GM21786 (cell line): ENCODE results near the gene CSTA.

ENCODE experiments used
- ATAC-seq: cut with Tn5 transposase; IDR thresholded peaks from one replicate; pipeline ENCODE4 v1.9.1; 2021; ENCODE audit not compliant: unreplicated experiment

The CSTA gene

DNA sequence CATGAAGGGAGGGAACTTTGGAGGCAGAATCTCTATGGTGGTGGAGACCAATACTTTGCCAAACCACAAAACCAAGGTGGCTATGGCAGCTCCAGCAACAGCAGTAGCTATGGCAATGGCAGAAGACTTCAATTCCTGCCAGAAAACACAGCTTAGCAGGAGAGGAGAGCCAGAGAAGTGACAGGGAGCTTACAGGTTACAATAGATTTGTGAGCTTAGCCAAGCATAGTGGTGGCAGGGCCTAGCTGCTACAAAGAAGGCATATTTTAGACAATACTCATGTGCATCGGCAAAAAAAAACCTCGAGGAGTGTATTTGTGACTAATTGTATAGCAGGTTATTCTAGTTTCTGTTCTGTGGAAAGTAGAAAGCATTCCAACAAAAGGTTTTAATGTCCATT is 6.4 kb upstream of the CSTA start:
- no peak for ATAC-seq

DNA sequence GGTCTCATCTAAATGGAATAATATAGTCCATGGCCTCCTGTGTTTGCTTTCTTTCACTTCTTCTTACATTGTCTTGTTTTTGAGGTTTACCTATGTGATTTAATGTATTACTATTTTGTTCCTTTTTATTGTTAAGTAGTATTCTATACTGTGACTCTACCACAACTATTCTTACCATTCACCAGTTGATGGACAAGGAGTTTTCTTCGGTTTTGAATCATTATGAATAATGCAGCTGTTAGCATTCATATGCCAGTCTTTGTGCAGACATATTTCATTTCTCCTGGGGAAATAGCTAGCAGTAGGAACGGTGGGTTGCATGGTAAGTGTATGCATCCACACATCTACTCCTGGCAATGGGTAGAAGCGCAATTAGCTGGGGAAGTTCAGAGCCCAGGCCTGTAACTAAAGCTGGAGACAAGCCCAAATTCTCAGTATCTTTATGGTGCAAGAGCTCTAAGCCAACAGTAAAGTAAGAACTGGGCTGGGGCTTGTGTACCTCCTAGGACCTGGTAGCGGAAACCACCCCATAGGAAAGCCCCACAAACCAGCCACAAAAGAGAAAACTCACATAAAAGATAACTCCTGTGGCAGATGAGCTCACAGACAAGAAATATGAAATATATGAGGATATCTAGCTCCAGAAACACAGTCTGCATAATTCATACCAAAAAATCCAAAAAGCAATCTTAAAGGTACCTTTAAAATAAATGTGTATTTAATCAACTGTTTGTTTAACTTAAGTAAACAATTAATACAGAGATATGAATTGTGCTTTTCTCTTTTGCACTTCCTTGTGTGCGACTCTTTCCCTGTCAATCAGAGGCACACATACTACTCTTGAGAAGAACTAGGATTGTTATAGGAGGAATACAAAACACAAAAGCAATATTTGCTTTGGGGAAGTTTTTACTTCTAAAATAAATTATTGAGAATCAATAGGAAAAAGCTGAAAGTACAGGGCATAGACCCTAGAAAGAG is 2.7 kb upstream of the CSTA start:
- ATAC-seq: peak; percentile 68

- ATAC-seq: no peak
Measured at GRCh38 chr3:122325769-122326168, 721 bp downstream of the CSTA start.

GRCh38 chr3:122331886-122332285 is 6.8 kb downstream of the CSTA start:
- ATAC-seq: no peak

DNA sequence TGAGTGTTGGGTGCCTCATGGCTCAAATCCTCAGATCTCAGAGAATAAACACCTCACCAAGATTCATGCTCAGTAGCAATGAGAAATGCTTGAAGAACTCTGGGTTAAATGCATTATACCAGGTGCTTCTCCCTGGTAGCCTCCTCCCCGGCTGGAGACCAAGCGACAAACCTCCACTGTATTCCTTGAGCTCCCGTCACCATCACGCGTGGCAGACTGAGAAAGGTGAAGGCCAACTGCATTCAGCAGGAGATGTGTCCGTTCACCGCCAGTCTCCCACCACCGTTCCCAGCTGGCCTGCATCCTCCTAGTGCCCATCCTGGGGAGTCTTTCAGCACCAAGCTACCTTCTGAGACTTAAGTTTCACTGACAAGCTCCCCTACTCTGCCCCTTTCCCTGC is 7.5 kb downstream of the CSTA start:
- no peak for ATAC-seq

GRCh38 chr3:122342803-122343202 is 17.8 kb downstream of the CSTA start:
- no peak for ATAC-seq

GRCh38 chr3:122343654-122344053 is 18.6 kb downstream of the CSTA start:
- ATAC-seq: no peak

DNA sequence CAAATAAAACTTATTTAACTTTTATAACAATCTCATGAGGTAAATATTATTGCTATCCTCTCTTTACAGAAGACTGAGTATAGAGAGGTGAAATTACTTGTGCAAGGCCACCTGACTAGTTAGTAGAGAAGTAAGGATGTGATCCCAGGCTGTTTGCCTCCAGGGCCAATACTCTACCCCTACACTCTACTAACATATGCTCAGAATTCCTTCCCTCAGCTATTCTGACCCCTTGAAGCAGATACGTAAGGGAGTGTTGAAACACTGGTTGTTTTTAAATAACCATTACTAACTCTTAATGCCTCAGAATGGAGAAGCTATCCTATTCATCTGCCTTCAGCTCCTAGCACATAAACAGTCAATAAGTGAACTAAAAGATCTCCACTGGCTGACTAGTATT is 24.1 kb downstream of the CSTA start:
- no peak for ATAC-seq

GRCh38 chr3:122350814-122351418 is 25.9 kb downstream of the CSTA start:
- ATAC-seq: no peak

DNA sequence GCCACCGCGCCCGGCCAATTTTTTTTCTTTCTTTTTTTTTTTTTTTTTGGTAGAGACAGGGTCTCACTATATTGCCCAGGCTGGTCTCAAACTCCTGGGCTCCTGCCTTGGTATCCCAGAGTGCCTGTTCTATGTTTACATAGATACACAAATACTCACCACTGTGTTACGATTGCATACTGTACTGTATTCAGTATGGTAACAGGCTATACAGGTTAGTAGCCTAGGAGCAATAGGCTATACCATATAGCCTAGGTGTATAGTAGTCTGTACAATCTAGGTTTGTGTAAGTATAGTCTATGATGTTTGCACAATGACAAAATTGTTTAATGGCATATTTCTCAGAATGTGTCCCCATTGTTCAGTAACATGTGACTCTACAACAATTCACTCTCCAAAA is 26.6 kb downstream of the CSTA start:
- no peak for ATAC-seq

DNA sequence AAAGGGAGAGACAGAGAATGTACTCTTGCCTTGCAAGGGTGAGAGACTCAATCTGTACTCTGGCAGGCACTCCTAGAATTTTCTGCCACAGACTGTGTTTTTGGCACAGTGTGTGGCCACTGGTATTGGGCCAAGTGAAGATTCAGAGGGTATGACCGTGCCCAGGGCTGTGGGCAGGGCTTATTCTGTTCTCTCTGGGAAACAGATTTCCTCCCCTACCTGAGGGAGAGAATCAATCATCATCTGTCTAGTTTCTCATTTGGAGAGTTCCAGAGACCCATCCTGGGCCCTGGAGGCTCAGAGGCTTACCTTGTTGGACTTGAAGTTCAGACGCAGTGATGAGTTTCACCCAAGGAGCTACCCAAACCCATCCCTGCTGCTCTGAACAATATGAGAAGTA is 28.2 kb downstream of the CSTA start:
- ATAC-seq: no peak

DNA sequence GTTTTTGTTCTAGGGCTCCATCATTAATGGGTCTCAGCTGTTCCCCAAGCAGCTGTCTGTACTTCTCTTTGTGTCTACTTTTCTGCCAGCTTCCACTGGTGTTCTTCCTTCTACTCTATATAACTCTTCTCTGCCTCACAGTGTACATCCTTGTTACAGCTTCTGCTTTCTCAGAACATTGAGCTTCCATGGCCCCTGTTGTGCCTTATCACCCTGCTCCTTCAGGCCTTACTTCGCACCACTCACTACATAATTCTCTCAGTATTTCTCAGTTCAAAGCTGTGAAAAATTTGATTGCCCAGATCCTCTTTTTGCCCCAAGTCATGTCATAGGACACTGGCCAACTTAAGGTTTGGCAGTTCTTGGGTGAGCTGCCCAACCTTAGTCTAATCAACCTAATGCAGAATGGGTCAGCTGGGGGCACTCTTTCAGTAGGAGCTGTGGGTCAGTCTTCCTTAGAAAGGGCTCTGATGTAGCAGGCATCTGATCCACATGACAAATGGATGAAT is 28.9 kb downstream of the CSTA start:
- no peak for ATAC-seq

DNA sequence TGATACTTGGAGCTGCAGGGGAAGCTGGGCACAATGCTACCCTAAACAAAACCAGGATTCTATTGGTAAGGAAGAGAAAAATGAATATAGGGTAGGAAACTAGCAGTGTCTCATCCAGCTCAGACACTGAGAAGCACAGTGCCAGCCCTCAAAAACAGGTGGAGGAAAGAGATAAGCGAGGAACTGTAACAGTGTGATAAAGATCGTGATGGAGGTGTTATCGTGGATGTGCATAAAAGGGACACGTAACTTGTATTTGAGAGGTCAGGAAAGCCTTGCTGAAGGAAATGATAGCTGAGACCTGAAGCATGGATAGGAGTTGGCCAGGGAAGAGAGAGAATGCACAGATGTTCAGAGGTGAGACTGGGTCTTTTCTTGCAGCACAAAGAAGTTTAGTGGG is 30.6 kb downstream of the CSTA start:
- no peak for ATAC-seq

GRCh38 chr3:122356402-122356801 is 31.4 kb downstream of the CSTA start:
- no peak for ATAC-seq

GRCh38 chr3:122357828-122358702 is 33.0 kb downstream of the CSTA start:
- ATAC-seq: no peak

DNA sequence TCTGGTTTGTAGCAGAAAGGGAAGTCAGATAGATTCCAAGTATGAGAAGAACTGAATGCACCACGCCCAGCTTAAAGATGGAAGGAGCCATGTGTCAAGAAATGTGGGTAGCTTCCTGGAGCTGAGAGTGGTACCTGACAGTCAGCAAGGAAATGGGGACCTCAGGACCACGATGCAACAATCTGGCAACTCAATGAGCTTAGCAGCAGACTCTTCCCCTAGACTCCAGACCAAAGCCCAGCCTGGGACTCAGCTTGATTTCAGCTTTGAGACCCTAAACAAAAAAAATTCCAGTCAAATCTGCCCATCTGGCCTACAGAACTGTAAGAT is 33.6 kb downstream of the CSTA start:
- no peak for ATAC-seq

- ATAC-seq: no peak
Measured at GRCh38 chr3:122362026-122362425, 37.0 kb downstream of the CSTA start.

DNA sequence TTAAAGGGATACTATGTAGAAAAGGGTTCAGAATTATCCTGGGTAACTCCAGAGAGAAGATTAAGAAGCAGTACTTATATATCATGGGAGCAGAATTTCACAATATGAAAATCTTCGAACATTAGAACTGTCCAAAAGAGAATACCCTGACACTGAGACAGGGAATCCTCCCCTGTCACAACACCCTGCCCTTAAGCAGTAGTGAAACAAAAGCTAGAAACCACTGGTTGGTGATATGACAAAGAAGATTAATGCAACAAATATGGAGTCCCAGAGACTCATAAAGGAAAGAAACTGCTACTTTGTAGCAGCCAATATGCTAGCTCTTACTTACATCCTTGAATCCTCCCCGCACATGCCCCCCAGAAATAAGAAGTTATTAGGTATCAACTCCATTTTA is 39.4 kb downstream of the CSTA start:
- no peak for ATAC-seq

GRCh38 chr3:122365073-122365472 is 40.0 kb downstream of the CSTA start:
- ATAC-seq: peak; percentile 32

DNA sequence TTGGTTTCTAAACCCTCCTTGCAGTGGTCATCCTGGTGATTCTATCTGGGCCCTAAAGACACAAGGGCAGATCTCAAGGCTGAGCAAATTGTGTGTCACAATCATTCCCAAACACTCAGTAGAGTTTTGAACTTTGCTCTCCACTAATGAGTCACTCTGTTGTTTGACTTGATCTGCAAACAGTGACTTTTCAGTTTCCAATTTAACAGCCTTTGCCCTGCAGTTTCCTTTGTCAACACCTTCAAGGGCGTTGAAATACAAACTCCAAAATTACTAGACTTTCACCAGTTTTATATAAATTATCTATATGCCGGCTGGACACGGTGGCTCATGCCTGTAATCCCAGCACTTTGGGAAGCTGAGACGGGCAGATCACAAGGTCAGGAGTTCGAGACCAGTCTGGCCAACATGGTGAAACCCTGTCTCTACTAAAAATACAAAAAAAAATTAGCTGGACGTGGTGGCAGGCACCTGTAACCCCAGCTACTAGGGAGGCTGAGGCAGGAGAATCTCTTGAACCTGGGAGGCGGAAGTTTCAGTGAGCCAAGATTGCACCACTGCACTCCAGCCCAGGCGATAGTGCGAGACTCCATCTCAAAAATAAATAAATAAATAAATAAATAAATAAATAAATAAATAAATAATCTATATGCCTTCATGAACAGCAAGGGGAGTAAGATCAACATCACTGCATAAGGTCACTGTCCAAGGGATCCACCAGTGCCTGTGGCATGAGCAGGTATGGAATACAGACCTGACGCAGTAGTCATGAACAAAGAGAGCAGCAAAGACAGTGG is 40.7 kb downstream of the CSTA start:
- peak; percentile 77 for ATAC-seq

GRCh38 chr3:122366379-122366749 is 41.3 kb downstream of the CSTA start:
- ATAC-seq: no peak
